AG04450 (cell line): ENCODE results near the gene GCHFR. TPM values are rescaled to one million over a fixed set of nuclear protein-coding genes. Genes with fewer than 3 reads are reported as not detected.

ENCODE experiments used
- CTCF ChIA-PET: fragments of 300-600, 350-600 bp; formaldehyde crosslinking; extraction: SDS; loops from one replicate; lab custom pipeline; 2022; ENCODE audit warnings: antibody characterized with exemption, inconsistent platforms; lab: Charles Lee
- POLR2A ChIA-PET: fragments of 350-600 bp; formaldehyde crosslinking; extraction: SDS; loops from one replicate; lab custom pipeline; 2021; ENCODE audit warnings: antibody characterized with exemption, inconsistent platforms; lab: Yijun Ruan, JAX
- DNase-seq: peaks from one replicate; pipeline ENCODE4 v3.0.0-alpha.2; 2011; ENCODE audit warnings: low read depth, low spot score
- H3K27ac ChIP-seq: one replicate; pipeline ENCODE4 v1.5.1; 2012; ENCODE audit warnings: low read depth, low read length, control low read depth
- H3K27me3 ChIP-seq: one replicate; pipeline ENCODE4 v1.6.0; 2012; ENCODE audit warnings: low read length; ENCODE audit not compliant: control insufficient read depth, insufficient read depth
- H3K4me3 ChIP-seq: 2 replicates; pipeline ENCODE4 v1.5.1; 2011; ENCODE audit warnings: mild to moderate bottlenecking, low read depth, low read length, control low read depth
- H3K9me3 ChIP-seq: 2 replicates; pipeline ENCODE4 v1.5.1; 2012; ENCODE audit warnings: low read length; ENCODE audit not compliant: control insufficient read depth, insufficient read depth
- polyA plus RNA-seq: library from polyadenylated mRNA; depleted of rRNA; stranded (reverse); fragments of >200 nt; gene quantifications from 2 replicates; pipeline ENCODE4 v1.2.3, GENCODE V29; 2011
- TF ChIP-seq, protein P1 (sequence below): IDR thresholded peaks from 2 replicates; pipeline ENCODE4 v1.5.1; 2011; ENCODE audit warnings: low read depth, low read length, control low read depth, inconsistent platforms

The GCHFR gene
- polyA plus RNA-seq, 1 experiment: 4.2 TPM

DNA sequence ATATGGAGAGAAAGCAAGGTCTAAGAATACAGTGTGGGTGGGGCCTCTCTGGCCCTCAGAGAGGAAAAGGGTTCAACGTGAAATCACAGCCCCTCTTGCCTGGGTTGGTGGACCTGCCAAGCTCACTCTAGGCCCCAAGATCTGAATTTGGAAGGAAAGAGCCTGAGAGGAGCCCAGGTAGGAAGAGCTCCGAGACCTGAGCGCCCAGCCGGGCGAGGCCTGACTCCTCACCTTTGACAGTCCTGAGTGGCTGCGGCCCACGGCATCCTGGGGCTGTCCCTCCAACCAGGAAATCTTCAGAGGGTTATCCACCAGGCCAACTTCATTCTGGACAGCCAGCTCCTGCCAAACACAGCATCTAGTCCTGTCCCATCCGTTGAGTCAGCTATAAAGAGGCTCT lies 9.6 kb downstream of the GCHFR start:
- no peak overlapping the region for H3K27ac ChIP-seq
- CTCF ChIA-PET: interaction anchor here (1.5 kb wide), 1 partner anchor 84 kb away, joined by 4 read pairs; no protein-coding TSS in a partner anchor
- TF ChIP-seq, protein P1, sequence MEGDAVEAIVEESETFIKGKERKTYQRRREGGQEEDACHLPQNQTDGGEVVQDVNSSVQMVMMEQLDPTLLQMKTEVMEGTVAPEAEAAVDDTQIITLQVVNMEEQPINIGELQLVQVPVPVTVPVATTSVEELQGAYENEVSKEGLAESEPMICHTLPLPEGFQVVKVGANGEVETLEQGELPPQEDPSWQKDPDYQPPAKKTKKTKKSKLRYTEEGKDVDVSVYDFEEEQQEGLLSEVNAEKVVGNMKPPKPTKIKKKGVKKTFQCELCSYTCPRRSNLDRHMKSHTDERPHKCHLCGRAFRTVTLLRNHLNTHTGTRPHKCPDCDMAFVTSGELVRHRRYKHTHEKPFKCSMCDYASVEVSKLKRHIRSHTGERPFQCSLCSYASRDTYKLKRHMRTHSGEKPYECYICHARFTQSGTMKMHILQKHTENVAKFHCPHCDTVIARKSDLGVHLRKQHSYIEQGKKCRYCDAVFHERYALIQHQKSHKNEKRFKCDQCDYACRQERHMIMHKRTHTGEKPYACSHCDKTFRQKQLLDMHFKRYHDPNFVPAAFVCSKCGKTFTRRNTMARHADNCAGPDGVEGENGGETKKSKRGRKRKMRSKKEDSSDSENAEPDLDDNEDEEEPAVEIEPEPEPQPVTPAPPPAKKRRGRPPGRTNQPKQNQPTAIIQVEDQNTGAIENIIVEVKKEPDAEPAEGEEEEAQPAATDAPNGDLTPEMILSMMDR: no peak
- no peaks in the 10 kb centered on the region for H3K27me3 ChIP-seq
- no peak for DNase-seq
- H3K4me3 ChIP-seq: no peak overlapping the region
- H3K9me3 ChIP-seq: no peaks in the 10 kb centered on the region
- POLR2A ChIA-PET: no interaction called here

DNA sequence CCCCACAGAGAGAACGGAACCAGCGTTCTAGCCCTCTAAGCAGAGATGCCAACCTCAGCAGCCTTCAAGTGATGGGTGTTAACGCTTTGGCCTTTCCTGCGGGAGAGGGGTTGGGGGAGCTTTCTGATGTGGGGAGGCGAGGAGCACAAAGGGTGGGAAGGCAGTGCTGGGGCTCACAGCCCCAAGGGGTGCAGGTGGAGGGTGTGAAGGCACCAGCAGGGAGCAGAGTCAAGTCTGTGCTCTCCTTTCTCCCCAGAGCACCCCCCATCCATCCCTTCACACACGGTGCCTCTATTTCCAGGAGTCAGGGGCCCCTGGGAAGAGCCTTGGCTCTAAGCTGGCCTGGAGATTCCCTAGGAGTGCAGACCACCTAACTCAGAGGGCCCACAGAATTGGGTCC lies 10.0 kb downstream of the GCHFR start:
- POLR2A ChIA-PET: no interaction called here
- Histone ChIP-seq H3K4me3 (no peak overlapping the region), H3K9me3 (no peaks in the 10 kb centered on the region), H3K27me3 (no peaks in the 10 kb centered on the region), H3K27ac (no peak overlapping the region)
- CTCF ChIA-PET: interaction anchor here (1.5 kb wide), 1 partner anchor 83 kb away, joined by 4 read pairs; no protein-coding TSS in a partner anchor
- no peak for DNase-seq
- TF ChIP-seq, protein P1: no peak

DNA sequence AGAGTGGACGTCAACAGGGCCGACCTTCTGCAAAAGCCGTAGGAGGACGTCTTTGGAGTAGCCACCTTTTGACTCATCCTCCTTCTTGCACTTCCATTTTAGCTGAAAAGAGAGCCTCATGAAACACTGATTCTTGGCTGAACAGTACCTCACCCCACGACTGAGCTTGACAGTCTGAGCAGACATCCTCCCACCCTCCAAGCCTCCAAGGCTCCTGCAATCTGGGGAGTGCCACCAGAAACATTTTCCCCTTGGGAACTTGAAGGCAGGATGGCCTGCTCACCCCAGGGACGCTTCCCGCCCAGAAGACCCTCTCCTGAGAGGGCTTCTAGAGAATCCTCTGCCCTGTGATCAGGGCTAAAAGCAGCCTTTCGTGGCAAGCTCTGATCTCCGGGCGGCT lies 11.1 kb downstream of the GCHFR start:
- TF ChIP-seq, protein P1: no peak
- ChIA-PET CTCF (no interaction called here), POLR2A (no interaction called here)
- no peak overlapping the region for H3K4me3 ChIP-seq
- no peaks in the 10 kb centered on the region for H3K9me3 ChIP-seq
- no peak for DNase-seq
- no peak overlapping the region for H3K27ac ChIP-seq
- no peaks in the 10 kb centered on the region for H3K27me3 ChIP-seq

DNA sequence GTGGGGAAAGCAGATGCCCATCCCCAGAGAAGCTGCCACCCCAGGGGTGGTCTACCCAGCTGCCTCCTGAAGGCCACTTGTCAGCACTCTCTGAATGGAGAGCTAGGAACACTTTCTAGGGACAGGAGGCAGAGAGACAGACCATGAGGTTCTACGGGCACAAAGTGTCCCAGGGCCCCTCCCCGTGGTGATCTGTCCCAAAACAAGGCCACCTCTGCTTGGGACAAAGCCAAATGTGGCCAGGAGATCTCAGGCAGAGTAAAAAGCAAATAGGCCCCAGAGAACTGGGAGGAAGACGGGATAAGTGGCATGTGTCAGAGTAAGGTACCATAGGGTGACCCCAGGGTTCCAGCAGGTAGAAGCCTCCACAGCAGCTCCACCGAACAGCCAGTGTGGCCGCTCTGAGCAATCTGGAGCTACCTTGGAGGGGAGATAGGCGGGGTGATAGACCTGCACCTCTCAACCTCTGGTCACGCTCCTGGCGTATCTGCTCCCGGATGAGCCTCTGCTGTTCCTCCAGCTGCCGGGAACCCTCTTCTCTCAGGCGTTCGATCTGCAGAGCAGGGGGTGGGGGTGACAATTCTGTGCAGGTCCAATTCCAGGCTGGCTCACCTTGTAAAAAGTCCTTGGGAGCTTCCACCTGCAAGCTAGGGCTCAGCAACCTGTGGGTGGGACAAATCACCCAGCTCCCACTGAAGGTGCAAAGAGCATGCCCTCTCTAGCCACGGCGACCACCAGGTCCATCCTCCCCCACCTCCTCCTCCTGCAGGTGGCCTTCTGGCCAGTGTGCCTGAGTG lies 12.1 kb downstream of the GCHFR start:
- H3K4me3 ChIP-seq: no peak overlapping the region
- H3K27ac ChIP-seq: no peak overlapping the region
- TF ChIP-seq, protein P1: no peak
- ChIA-PET CTCF (interaction anchor here (1.0 kb wide), 2 partner anchors 9 to 186 kb away, joined by 3 to 7 read pairs; no protein-coding TSS in a partner anchor), POLR2A (no interaction called here)
- DNase-seq: no peak
- no peaks in the 10 kb centered on the region for H3K9me3 ChIP-seq
- H3K27me3 ChIP-seq: no peaks in the 10 kb centered on the region

DNA sequence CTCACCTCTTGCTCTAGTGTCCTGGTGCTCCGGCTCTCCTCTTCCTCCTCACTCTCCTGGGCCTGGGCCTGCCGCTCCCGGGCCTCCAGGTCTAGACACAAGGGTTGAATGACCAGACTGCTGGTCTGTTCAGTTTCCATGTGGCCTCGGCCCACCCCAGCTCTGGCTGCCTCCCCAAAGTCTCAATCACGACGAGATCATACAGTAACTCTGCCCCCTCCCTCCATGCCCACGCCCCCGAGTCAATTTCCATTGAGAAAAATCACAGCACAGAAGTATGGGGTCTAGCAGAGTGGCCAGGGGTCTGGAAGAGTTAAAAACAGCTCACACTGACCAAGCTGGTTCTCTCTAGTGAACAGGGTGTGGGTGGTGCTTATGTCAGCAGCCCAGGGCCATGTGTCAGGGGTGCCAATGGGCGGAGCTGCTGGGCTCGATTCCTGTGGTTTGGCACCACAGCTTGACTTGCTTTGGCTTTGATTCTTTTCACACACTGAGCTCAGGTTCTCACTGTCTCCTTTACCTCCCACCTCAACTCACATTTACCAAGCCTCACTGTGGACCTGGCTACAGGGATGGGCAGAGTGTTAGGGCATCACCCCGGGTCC lies 12.8 kb downstream of the GCHFR start:
- Histone ChIP-seq H3K27me3 (no peaks in the 10 kb centered on the region), H3K9me3 (no peaks in the 10 kb centered on the region), H3K4me3 (no peak overlapping the region), H3K27ac (no peak overlapping the region)
- POLR2A ChIA-PET: no interaction called here
- CTCF ChIA-PET: interaction anchor here (1.0 kb wide), 2 partner anchors 9 to 187 kb away, joined by 3 to 7 read pairs; no protein-coding TSS in a partner anchor
- TF ChIP-seq, protein P1: no peak
- DNase-seq: no peak
